ENCODE data around the gene PTCH2.
"Not testable (repeated sequence)": the region's sequence is repeated elsewhere in the genome, so short reads cannot be mapped to it uniquely, and the experiment has no call there.

Gene PTCH2

GRCh38 chr1:44846985-44847384 lies 3.9 kb upstream of the PTCH2 start:
- H3K4me3 ChIP-seq (replicated peaks; ENCODE audit: low read depth, low read length): no peak overlapping the region
- no peak for DNase-seq (ENCODE audit: extremely low read depth, low read depth)
- TF ChIP-seq CTCF (IDR thresholded peaks at IDR 0.05; ENCODE audit: low read depth, low read length, missing control alignments): no peak

GRCh38 chr1:44842486-44842861 lies 579 bp downstream of the PTCH2 start:
- no peak for TF ChIP-seq CTCF (IDR thresholded peaks at IDR 0.05; ENCODE audit: low read depth, low read length, missing control alignments)
- DNase-seq (ENCODE audit: extremely low read depth, low read depth): no peak
- peak overlapping the region; percentile 48 for H3K4me3 ChIP-seq (replicated peaks; ENCODE audit: low read depth, low read length)

GRCh38 chr1:44839576-44839975 lies 3.5 kb downstream of the PTCH2 start:
- DNase-seq (ENCODE audit: extremely low read depth, low read depth): no peak
- no peak for TF ChIP-seq CTCF (IDR thresholded peaks at IDR 0.05; ENCODE audit: low read depth, low read length, missing control alignments)

GRCh38 chr1:44838294-44838693 lies 4.8 kb downstream of the PTCH2 start:
- not testable (repeated sequence) for H3K4me3 ChIP-seq (replicated peaks; ENCODE audit: low read depth, low read length); DNase-seq (ENCODE audit: extremely low read depth, low read depth)

More at GRCh38 chr1:44839576-44839975, 3.5 kb downstream of the PTCH2 start:
- no peak overlapping the region for H3K4me3 ChIP-seq (replicated peaks; ENCODE audit: low read depth, low read length)

- no peak overlapping the region for H3K4me3 ChIP-seq (replicated peaks; ENCODE audit: low read depth, low read length)
- DNase-seq (ENCODE audit: extremely low read depth, low read depth): peak; percentile 61
- TF ChIP-seq CTCF (IDR thresholded peaks at IDR 0.05; ENCODE audit: low read depth, low read length, missing control alignments): peak; percentile 91
Observed at GRCh38 chr1:44835738-44836675, 7.0 kb downstream of the PTCH2 start.

- no peak for DNase-seq (ENCODE audit: extremely low read depth, low read depth)
- no peak overlapping the region for H3K4me3 ChIP-seq (replicated peaks; ENCODE audit: low read depth, low read length)
- no peak for TF ChIP-seq CTCF (IDR thresholded peaks at IDR 0.05; ENCODE audit: low read depth, low read length, missing control alignments)
Observed at GRCh38 chr1:44834328-44834727, 8.7 kb downstream of the PTCH2 start.

GRCh38 chr1:44832056-44832705 lies 10.9 kb downstream of the PTCH2 start:
- H3K4me3 ChIP-seq (replicated peaks; ENCODE audit: low read depth, low read length): no peak overlapping the region
- TF ChIP-seq CTCF (IDR thresholded peaks at IDR 0.05; ENCODE audit: low read depth, low read length, missing control alignments): no peak
- no peak for DNase-seq (ENCODE audit: extremely low read depth, low read depth)

All from HFF-Myc (cell line).